DMS79 (cell line): ENCODE results near the gene MAP4K4.

Experiments used
- DNase-seq: peaks from one replicate; lab custom pipeline; 2025; lab: John Stamatoyannopoulos, UW

Gene MAP4K4

DNA sequence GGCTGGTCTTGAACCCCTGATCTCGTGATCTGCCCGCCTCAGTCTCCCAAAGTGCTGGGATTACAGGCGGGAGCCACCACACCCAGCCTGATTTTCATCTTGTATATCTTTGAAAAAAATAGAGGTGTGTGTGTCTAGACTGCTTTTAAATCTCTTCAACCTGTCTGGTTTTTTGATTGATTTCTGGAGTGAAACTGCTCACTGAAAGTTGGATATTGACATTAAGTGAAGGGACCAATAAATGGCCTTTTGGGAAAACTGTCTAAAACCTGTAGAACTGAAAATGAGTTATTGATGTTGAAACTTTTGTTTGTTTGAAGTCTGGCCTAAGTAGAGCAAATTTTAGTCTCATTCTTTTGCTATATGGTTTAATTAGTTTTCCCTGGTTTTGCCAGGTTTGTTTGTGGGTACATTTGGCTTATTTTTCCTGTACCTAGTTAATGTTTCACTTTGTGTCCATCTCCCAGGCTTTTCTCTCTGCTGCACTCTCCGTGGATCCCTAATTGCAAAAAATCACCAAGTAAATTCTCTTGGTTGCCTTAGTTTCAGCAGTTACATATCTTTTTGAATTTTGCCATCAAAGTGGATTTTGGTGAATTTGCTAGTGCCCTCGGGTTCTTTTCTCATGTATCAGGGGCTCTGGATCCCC, 144.3 kb downstream of the MAP4K4 start:
- DNase-seq, result no peak

DNA sequence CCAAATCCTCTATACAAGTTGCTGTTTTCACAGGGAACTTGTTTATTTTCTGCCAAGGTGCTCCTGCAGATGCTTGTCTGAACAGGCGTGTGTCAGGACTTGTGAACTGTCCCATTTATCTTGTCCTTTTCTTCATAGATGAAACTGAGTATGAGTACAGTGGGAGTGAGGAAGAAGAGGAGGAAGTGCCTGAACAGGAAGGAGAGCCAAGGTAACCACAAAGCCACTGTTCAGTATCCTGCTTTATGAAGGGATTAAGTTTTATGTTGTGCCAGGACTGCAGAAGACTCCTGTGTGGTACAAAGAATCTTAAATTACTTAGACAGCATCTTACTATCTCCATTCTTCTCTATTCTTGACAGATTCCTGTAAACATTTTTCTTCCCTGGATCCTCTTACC, 145.0 kb downstream of the MAP4K4 start:
- DNase-seq, result no peak

DNA sequence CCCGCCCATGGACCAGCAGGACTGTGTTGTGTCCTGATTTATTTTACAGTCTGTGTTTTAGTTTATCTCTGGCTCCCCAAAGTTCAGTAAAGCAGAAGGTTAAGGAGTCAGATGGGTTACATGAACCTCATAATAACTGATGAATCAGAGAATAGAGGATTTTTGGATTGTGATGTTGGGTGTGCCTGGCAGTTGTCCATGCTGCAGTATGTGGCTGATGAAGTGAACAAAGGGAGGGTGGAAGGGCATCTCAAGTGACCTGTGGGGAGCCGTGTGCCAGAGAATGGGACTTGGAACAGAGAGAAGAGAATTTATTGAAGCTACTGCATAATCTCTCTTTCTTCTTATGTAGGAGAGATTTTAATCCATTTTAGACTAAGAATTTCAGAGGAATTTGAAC, 145.5 kb downstream of the MAP4K4 start:
- no peak for DNase-seq

DNA sequence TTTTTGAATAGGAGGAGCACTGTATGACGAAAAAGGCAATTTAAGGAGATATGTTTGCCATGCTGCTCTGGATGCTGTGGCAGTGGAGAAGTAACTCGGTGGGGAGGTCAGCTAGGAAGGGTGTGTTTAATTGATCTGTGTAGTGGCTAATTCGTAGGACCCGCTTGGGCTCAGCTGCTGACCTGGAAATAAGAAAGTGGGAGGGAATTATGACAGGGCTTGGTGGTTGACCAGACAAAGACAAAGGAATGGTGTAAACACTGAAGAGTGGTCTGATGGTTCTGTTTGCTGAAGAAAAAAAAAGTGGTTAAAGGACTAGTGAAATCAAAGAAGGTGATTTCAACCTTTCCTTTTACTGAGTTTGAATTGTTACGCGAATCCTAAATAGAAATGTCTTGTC, 146.0 kb downstream of the MAP4K4 start:
- no peak for DNase-seq

DNA sequence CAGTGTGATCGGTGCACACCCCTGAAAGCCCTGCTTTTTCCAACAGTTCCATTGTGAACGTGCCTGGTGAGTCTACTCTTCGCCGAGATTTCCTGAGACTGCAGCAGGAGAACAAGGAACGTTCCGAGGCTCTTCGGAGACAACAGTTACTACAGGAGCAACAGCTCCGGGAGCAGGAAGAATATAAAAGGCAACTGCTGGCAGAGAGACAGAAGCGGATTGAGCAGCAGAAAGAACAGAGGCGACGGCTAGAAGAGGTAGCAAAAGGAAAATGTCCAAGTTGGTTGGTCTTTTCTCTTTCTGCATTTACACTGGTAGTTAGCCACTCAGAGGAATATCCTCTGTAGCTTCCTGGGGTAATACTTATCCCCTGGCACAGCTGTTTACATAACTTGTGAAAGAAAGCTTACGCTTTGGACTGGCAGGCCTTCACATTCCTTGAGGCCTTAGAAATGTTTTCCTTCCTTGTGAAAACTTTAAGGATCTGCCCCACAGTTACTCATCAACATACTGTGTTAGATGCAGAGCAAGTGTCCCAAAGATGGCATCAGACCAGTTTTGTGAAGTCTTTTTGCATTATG, 146.6 kb downstream of the MAP4K4 start:
- DNase-seq, result no peak

DNA sequence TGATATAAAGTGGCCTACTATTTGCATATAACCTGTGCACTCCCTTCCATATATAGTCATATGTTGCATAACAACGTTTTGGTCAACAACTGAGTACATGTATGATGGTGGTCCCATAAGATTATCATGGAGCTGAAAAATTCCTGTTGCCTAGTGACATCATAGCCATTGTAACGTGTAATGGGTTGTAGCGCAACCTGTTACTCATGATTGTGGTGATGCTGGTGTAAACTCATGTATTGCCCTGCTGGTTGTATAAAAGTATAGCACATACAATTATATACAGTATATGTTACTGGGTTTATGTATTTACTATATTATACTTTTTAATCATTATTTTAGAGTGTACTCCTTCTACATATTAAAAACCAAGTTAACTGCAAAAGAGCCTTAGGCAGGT, 149.5 kb downstream of the MAP4K4 start:
- DNase-seq, result no peak

DNA sequence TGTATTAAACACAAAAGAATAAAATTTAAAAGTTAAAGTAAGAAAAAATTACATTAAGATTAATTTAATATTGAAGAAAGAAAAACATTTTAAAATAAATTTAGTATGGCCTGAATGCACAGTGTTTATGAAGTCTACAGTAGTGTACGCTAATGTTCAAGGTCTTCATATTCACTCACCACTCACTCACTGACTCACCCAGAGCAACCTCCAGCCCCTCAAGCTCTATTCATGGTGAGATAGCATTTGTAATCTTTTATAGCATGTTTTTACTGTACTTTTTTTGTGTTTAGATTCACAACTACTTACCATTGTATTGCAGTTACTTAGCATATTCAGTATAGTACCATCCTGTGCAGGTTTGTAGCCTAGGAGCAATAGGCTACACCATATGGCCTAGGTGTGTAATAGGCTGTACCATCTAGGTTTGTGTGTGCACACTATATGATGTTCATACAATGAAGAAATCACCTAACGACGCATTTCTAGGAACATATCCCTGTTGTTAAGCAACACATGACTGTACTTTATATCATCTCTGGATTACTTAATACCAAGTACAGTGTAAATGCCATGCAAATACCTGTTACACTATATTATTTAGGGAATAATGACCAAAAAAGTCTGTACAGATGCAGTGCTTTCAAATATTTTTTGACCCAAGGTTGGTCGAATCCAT, 150.3 kb downstream of the MAP4K4 start:
- DNase-seq, result no peak

DNA sequence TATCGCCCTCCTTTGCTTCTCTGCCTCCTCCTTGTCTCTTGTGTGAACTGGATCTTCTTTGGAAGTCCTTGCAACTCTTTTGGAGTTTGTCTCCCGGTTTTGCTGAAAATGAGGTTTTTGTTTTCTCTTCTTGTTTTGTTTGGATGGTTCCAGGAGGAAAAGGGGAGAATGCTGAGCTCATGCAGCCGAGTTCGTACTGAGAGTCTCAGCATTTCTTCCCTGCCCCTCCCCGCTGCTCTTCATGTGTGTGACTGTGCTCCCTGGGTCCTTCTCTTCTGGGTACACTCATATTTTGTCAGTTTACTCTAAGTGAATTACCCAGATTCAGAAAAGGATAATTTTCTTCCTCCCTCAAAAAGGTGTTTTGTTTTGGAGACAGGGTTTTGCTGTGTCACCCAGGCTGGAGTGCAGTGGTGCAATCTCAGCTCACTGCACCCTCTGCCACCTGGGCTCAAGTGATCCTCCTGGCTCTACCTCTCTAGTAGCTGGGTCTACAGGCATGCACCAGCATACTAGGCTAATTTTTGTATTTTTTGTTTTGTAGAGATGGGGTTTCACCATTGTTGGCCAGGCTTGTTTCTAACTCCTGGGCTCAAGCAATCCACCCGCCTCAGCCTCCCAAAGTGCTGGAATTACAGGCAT, 151.4 kb downstream of the MAP4K4 start:
- DNase-seq, result no peak

DNA sequence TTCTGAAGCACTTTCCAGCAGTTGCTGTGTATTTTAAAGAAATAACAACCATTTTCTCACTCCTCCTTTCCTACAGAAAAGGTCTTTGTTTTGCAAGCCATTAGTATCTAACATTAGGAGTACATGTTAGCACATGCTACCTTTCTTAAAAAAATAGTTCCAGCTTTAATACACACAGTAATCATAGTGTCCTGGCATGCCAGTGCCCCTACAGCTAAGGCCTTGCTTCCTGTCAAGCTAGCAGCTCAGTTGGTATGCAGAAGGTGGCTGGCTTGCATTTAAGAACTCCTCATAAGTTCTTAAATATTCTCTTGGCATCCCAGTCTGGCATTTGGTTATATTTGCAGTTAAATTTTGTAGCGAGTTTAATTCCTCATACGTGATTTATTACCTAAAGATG, 152.9 kb downstream of the MAP4K4 start:
- no peak for DNase-seq

DNA sequence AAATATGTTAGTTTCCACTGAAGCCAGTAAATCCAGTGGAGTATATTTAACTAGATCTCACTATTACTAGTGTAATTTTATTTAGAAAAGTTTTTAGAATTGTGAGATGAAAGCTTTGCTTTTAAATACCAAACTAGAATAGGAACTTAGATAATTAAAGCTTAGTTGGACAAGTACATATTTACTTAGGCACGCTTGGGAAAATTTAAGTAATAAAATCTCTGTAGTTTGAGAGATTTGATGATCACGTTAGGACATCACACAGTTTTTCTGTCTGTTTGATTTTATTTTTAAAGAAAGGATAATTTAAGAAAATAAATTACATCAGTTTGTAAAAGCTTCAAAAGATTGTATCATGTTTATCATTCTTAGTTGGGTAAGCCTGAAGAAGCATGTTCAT, 153.5 kb downstream of the MAP4K4 start:
- DNase-seq, result no peak

DNA sequence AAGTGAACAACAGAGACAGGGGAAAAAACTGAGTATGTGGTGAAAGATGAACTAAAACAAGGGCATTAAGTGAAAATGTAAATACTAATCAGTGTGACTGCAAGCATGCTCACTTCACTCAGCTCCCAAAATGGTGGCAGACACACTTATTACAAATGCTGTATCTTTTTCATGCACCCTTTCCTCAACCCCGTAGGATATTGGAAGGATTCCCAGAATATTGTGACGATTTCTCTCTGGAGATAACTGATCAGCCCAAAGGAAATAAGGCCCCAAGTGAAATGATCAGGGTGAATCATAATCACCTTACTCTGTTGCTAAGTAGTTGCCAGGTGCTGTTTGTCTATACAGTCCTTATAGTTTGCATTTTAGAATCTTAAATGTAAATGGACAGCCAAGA, 155.3 kb downstream of the MAP4K4 start:
- DNase-seq, result no peak

DNA sequence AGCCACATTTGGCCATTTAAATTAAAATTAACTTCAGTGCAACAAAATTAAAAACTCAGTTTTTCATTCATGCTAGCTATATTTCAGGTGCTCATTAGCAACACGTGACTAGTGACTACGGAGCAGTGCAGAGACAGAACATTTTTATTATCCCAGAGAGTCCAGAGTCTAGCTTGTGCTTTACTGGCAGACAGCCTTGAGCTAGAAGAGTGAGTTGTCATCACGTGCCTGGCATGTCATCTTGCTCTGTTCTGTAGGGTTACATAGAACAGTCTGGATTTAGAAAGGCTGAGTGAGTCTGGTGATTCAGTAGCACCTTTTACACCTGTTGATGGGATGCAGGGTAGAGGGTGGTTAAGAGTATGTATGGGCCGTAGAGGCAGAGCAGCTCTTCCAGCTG, 157.4 kb downstream of the MAP4K4 start:
- DNase-seq, result no peak

DNA sequence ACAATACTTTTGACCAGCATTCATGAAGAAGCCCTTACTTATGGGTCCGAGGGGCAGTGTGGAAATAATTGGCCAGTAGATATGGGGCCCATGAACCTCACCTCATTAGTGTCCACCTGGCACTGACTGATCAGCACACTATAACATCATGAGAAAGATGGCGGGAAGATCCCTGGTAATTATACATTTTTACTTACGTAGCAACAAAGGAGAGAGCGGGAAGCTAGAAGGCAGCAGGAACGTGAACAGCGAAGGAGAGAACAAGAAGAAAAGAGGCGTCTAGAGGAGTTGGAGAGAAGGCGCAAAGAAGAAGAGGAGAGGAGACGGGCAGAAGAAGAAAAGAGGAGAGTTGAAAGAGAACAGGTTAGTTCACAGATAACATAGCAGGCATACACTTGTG, 158.3 kb downstream of the MAP4K4 start:
- DNase-seq, result no peak

DNA sequence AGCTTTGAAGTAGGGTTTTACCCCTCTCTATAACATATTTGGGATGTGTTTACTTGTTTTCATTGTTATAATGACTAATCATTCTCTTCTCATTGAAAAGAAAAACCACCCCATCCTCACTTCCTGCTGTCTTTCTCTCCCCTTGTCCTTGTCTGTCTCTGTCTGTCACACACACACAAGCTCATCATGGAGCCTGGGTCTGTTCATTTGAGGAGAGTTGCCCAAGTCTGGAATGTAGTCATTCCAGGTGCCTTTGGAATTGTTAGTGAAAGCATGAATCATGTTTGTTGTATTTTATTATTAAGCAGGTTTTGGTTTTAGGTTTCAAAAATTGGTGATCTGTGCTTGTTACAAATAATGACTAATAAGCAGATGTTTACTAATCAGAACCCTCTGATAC, 160.7 kb downstream of the MAP4K4 start:
- DNase-seq, result no peak

DNA sequence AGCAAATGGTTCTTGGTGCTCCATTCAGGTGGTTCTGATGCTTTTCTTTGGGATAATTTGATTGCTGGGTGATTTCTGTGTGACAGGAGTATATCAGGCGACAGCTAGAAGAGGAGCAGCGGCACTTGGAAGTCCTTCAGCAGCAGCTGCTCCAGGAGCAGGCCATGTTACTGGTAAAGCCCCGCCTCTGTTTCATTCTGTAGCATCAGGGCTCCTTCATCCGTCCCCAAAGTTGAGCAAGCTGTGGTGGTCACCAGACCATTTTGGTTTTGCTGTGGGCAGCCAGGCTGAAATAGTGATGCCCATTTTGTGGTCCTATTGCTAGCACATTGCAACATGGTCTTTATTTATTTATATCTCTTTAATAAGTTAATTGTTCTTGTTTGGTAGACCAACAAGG, 161.4 kb downstream of the MAP4K4 start:
- no peak for DNase-seq

DNA sequence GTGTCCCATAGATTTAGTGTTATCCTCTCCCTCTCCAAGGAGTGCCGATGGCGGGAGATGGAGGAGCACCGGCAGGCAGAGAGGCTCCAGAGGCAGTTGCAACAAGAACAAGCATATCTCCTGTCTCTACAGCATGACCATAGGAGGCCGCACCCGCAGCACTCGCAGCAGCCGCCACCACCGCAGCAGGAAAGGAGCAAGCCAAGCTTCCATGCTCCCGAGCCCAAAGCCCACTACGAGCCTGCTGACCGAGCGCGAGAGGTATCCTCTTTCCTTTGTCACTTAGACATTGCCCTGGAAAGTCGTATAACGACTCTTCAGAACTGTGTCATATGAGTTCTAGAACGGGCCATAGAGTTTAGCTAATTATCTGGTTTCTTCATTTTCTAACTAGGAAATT, 162.1 kb downstream of the MAP4K4 start:
- no peak for DNase-seq

DNA sequence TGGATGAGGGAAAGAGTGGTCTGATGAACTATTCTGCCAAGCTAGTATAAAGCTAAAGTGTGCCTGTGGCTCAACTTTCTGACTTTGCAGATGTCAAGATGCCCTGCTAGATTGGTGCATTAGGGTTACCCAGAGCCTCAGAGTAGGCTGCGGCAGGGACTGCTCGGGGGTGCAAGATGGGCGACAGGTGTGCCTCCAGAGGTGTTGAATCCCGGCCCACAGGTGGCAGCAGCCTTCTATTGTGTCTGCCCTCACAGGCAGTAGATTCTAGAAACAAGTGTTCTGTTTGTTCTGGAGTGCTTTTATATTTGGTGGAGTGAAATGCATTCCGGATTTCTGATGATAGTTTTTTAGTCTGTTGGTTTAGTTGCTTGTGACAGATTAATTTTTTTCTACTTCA, 162.7 kb downstream of the MAP4K4 start:
- DNase-seq, result no peak

DNA sequence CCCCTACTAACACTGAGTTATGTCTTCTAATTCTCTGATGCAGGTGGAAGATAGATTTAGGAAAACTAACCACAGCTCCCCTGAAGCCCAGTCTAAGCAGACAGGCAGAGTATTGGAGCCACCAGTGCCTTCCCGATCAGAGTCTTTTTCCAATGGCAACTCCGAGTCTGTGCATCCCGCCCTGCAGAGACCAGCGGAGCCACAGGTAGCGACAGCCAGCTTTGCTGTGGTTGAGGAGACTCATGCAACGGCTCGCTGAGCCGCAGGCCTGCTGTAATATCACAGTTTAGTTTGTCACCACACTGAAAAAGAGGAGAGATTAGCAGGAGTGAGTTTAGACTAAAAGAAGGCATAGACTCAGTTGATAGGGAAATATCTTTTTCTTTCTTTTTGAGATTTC, 163.3 kb downstream of the MAP4K4 start:
- no peak for DNase-seq

DNA sequence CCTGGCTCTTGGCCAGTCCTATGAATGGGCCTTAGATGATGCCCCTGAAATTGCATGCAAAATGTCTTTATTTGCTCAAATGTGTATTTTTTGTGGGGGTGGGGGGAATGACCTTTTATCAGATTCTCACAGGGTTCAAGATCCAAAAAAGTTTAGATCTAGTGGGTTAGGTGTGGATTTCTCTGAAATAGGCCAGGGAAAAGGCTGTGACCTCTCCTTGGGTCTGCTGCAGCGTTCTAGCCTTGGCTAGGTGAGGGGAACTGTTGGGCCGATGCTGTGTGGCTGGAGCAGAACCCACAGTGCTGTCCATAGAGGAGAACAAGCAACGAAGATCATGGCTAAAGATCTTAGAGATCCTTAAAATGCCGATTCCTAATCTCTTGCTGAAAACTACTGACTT, 163.9 kb downstream of the MAP4K4 start:
- no peak for DNase-seq

DNA sequence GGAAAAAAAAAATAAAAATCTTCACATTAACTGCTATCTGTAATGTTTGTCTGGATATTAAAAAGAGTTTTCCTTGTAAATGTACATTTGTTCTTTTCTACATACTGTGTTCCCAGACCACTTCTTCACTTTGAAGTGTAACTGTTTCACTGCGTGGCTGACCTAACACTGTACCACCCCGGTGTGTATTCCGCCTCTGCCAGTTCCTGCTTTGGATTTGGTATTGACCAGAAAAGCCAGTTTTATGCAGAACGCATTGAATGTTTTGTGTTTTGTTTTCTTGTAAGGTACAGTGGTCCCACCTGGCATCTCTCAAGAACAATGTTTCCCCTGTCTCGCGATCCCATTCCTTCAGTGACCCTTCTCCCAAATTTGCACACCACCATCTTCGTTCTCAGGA, 166.0 kb downstream of the MAP4K4 start:
- no peak for DNase-seq

DNA sequence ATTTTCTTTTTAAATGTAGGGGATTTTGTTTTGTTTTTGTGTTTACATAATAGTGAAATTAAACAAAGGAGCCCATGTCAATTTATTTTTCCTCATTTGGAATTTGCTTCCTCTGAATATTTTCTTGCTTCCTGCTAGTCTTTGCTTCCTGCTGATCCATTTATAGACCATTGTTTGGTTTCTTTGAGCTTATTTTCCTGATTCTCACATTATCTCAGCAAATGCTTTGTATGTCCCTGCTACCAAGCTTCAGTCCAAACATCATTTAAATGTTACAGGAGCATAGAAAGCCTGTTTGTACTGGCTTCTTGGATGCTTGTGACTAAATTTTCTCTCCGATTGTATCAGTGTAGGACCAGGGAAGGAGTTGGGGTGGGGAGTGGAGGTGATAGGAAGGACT, 166.9 kb downstream of the MAP4K4 start:
- DNase-seq, result no peak

DNA sequence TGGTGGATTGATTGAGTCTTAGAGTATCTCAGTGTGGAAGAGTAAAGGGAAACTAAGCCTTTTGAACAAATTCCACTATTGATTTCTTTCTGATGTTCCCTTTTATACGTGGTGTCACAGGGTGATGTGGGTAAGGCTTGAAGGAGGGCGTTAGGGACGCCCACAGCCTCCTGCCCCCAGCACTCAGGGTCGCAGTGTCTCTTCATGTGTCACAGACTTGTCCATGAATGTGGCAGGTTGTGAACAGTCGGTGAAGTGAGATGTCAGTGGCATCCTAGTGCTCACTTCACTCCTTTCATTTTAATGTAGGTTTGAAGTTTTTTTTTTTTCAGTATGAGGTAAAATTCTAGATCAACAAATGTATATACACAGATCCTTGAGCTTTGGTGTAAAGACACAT, 171.0 kb downstream of the MAP4K4 start:
- no peak for DNase-seq

DNA sequence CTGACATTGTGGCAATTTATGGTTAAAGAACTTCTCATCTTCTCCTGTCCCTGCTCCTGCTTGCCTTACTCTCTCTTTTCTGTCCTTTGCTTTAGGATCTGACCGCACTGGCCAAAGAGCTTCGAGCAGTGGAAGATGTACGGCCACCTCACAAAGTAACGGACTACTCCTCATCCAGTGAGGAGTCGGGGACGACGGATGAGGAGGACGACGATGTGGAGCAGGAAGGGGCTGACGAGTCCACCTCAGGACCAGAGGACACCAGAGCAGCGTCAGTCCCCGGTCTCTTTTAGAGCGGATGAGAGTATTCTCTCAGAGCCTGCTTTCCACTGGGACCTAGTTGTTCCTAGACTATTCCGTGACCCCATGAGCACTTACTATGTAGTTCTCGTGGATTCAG, 172.0 kb downstream of the MAP4K4 start:
- DNase-seq, result no peak
